GM19395 (cell line): ENCODE data around the gene PLA2G4B.

Experiments used
- ATAC-seq: cut with Tn5 transposase; IDR thresholded peaks from one replicate; pipeline ENCODE4 v1.9.1; 2021; ENCODE audit warnings: mild to moderate bottlenecking, moderate library complexity; ENCODE audit not compliant: unreplicated experiment

Gene PLA2G4B

GRCh38 chr15:41806291-41807181, 32.1 kb upstream of the PLA2G4B start:
- no peak for ATAC-seq

DNA sequence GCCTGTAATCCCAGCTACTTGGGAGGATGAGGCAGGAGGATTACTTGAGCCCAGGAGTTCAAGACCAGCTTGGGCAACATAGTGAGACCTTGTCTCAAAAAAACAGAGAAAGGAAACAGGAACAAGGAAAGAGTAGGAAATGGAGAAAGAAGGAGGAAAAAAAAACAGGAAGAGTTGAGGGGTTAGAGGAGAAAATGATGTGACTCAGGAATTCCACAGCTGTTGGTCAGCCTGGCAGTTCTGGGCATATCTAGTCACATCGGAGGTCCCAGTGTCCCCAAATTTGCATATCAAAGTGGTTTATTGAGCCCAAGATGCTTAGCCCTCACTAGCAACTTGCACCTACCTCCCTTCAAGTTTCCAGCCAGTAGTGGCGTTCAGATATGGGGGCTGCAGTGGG, 29.5 kb upstream of the PLA2G4B start:
- ATAC-seq, result no peak

- no peak for ATAC-seq
These were observed 29.0 kb upstream of the PLA2G4B start for GRCh38 chr15:41809526-41810220.

- ATAC-seq, result no peak
These were observed 27.8 kb upstream of the PLA2G4B start for GRCh38 chr15:41810651-41811431.

GRCh38 chr15:41811432-41812195, 27.0 kb upstream of the PLA2G4B start:
- ATAC-seq, result no peak

- no peak for ATAC-seq
These were observed 25.7 kb upstream of the PLA2G4B start for GRCh38 chr15:41812820-41813375.

- ATAC-seq, result no peak
These were observed 25.2 kb upstream of the PLA2G4B start for GRCh38 chr15:41813426-41813825.

DNA sequence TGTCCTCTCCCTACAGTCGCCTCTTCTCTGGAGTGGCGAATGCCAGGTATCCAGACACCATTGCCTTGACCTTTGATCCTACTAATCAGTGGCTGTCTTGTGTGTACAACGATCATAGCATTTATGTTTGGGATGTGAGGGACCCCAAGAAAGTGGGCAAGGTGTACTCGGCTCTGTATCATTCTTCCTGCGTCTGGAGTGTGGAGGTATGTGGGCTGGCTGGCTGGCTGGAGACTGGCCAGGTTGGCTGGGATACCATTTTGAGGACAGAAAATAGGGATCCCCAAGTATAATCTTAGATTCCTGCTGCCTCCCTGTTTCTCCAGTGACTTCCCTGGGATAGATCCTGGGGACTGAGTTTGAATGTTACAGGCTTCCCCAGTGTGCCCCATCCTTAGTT, 24.1 kb upstream of the PLA2G4B start:
- no peak for ATAC-seq

GRCh38 chr15:41816788-41817187, 21.9 kb upstream of the PLA2G4B start:
- ATAC-seq, result no peak

DNA sequence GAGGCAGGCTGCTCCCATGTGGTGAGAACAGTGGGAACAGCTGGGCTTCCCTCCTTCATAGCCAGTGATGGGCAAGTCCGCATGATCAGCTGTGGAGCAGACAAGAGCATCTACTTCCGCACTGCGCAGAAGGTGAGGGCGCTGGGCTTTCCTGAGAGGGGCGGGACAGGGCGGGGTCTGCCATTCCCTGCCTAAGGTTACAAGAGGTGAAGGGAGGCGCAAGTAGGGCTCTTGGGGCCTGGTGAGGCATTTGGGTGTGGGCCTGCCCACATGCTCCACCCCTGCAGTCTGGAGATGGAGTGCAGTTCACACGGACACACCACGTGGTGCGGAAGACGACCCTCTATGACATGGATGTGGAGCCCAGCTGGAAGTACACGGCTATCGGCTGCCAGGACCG, 21.3 kb upstream of the PLA2G4B start:
- ATAC-seq, result no peak

DNA sequence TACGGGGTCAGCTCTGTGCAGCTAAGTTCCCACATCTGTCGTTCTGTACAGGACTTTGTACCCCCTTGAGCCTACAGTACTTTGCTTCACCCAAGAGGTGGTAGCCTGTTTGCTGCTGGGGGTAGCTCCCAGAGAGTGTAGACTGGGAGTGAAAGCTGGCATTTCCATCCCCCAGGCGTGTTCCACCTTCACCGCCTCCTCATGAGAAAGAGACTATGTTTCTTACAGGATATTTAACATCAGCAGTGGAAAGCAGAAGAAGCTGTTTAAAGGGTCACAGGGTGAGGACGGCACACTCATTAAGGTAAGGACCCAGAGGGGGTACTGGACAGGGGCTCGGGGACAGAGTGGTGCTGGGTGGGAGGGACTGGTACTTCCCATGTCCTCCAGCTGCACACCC, 20.9 kb upstream of the PLA2G4B start:
- no peak for ATAC-seq

GRCh38 chr15:41819455-41820050, 19.1 kb upstream of the PLA2G4B start:
- no peak for ATAC-seq

DNA sequence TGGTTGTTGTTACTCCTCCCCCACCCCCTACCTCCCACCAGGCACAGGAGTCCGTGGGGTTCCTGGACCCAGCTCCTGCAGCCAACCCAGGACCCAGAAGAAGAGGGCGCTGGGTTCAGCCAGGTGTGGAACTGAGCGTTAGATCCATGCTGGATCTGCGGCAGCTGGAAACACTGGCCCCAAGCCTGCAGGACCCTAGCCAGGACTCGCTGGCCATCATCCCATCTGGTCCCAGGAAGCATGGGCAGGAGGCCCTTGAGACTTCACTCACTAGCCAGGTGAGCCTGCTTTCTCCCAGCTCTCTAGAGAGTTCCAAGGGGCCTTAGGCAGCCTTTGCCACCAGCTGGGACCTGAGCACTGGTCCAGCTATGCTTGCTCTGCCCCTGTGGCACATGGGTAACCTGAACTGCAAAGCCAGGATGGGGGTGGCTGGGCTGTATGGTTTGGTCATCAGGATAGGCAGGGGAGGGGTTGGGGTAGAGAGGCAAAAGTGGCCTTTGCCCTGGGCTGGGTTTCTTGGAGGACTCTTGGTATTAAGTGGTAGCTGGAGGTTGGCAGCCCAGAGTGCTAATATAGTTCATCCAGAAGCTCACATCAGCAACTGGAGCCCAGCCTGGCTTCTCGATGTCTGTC, 17.7 kb upstream of the PLA2G4B start:
- no peak for ATAC-seq

- no peak for ATAC-seq
These were observed 16.8 kb upstream of the PLA2G4B start for GRCh38 chr15:41821831-41822230.

DNA sequence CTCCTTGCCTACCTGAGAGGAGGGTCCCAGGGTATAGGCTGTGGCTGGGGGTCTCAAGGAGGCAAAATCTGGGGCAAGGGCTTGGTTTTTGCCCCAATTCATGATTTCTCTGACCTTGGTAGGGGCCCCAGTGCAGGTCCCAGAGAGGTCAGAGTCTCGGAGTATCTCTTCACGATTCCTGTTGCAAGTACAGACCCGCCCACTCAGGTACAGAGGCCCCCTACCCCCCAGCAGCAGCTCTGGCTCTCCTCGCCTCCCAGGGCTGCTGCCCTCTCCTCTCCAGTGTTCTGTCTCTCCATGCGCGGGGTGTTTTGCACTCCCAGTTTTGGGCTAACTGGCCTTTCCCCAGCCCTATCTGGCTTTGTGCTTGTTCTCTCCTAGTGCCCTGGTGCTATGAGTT, 16.2 kb upstream of the PLA2G4B start:
- no peak for ATAC-seq

GRCh38 chr15:41822957-41823356, 15.7 kb upstream of the PLA2G4B start:
- no peak for ATAC-seq

DNA sequence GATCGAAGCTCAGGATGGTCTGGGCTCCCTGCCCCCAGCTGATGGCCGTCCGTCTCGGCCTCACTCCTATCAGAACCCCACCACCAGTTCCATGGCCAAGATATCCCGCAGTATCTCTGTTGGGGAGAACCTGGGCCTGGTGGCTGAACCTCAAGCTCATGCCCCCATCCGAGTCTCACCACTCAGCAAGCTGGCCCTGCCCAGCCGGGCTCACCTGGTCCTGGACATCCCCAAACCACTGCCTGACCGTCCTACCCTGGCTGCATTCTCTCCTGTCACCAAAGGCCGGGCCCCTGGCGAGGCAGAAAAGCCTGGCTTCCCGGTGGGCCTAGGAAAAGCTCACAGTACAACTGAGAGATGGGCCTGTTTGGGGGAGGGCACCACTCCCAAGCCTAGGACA, 15.1 kb upstream of the PLA2G4B start:
- ATAC-seq, result no peak

DNA sequence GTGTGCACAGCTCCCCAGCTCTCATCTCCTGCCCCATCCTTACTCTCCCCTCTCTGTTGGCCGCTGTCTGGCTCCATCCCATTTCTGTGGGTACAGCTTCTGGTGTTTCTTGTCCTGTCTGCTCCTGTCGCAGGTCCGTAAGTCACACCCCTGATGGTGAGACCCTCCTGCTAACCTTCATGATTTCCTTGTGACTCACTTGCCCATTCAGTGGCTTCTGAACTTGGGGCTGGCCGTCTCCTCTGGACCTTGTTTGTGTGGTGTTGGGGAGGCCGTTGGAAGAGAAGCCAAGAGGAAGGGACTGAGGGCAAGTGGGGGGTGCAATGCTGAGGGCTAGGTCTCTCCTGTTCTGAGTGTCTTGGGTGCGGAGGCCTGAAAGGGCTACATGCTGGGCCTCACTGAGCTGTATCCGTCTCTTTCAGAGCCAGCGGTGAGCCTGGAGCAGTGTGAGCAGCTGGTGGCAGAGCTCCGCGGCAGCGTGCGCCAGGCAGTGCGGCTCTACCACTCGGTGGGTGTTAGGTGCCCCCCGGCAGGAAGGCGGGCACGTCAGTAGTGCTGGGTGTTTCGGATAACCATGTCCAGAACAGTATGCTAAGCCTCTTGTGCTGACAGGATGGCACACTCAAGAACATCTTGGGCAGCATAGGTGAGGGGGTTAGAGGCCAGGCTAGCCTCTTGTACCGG, 14.4 kb upstream of the PLA2G4B start:
- ATAC-seq, result no peak

GRCh38 chr15:41825145-41825544, 13.5 kb upstream of the PLA2G4B start:
- no peak for ATAC-seq
